HCT116 (cell line): Measurements from ENCODE around the gene FOXP2.

Source experiments
- CTCF ChIP-seq, 3 experiments: fragments of 200-600 bp in 1 of 3; sonication (generic) in 1 of 3; IDR thresholded peaks in 2 of 3; conservative IDR thresholded peaks in 1 of 3; 2 replicates each; pipeline ENCODE4 v1.5.1; 2012 to 2017; ENCODE audit warnings: low read depth in 2 of 3, low read length in 2 of 3, antibody characterized with exemption in 1 of 3, borderline replicate concordance in 1 of 3, control low read depth in 1 of 3, mild to moderate bottlenecking in 1 of 3, mixed read lengths in 1 of 3, mixed run types in 1 of 3, moderate library complexity in 1 of 3; ENCODE audit not compliant: insufficient read depth in 1 of 3
- EZH2phosphoT487 ChIP-seq: fragments of 200-600 bp; IDR thresholded peaks from 2 replicates; pipeline ENCODE4 v1.6.1; 2018; ENCODE audit warnings: antibody characterized with exemption, borderline replicate concordance
- POLR2AphosphoS5 ChIP-seq: IDR thresholded peaks from 2 replicates; pipeline ENCODE4 v1.6.1; 2011; ENCODE audit warnings: mild to moderate bottlenecking, low read depth, low read length, moderate library complexity
- REST ChIP-seq: IDR thresholded peaks from 2 replicates; pipeline ENCODE4 v1.6.1; 2012; ENCODE audit warnings: low read depth
- YY1 ChIP-seq: IDR thresholded peaks from 2 replicates; pipeline ENCODE4 v1.6.1; 2011; ENCODE audit warnings: low read length, low read depth, moderate library complexity, mild to moderate bottlenecking; ENCODE audit not compliant: insufficient replicate concordance; ENCODE audit errors: extremely low read depth
- ZBTB33 ChIP-seq: IDR thresholded peaks from 2 replicates; pipeline ENCODE4 v1.6.1; 2011; ENCODE audit warnings: mild to moderate bottlenecking, low read length, moderate library complexity; ENCODE audit not compliant: insufficient replicate concordance; ENCODE audit errors: extremely low read depth

- TF ChIP-seq CTCF (IDR thresholded peaks at IDR 0.05 in 2 of 3, conservative IDR thresholded peaks at IDR 0.05 in 1 of 3; ENCODE audit: borderline replicate concordance in 1 of 3, insufficient read depth in 1 of 3, low read depth in 2 of 3, low read length in 2 of 3) (no peak), POLR2AphosphoS5 (no peak), EZH2phosphoT487 (no peak), YY1 (no peak), REST (no peak), ZBTB33 (no peak)
Observed at GRCh38 chr7:114662002-114662677, 247.5 kb downstream of the FOXP2 start.
